PC-9 (cell line): ENCODE measurements around the gene PDZD4.

Experiments
- EZH2 ChIP-seq: fragments of 200-600 bp; sonication (generic); IDR thresholded peaks from 2 replicates; pipeline ENCODE4 v1.8.0; 2017; ENCODE audit warnings: antibody characterized with exemption, low read depth
- TF ChIP-seq, protein P1 (sequence below): fragments of 200-600 bp; sonication (generic); conservative IDR thresholded peaks from 2 replicates; pipeline ENCODE4 v1.6.1; 2017; ENCODE audit warnings: mixed run types, antibody characterized with exemption, mild to moderate bottlenecking, moderate library complexity

DNA sequence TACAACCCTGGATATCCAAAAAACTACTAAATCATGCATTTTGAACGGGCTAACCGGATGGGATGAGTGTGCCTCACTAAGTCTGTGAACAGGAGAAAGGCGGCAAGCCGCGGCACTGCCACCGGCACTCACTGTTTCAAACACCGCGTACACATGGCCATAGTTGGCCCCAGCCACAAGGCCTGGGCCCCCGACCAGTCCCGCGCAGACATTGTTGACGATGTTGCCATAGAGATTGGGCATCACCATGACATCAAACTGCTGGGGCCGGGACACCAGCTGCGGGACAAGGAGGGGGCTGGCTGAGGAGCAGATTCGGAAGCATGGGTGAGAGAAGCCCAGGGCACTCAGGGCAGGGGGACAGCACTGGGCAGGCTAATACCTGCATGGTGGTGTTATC is 43.7 kb downstream of the PDZD4 start:
- TF ChIP-seq, protein P1, sequence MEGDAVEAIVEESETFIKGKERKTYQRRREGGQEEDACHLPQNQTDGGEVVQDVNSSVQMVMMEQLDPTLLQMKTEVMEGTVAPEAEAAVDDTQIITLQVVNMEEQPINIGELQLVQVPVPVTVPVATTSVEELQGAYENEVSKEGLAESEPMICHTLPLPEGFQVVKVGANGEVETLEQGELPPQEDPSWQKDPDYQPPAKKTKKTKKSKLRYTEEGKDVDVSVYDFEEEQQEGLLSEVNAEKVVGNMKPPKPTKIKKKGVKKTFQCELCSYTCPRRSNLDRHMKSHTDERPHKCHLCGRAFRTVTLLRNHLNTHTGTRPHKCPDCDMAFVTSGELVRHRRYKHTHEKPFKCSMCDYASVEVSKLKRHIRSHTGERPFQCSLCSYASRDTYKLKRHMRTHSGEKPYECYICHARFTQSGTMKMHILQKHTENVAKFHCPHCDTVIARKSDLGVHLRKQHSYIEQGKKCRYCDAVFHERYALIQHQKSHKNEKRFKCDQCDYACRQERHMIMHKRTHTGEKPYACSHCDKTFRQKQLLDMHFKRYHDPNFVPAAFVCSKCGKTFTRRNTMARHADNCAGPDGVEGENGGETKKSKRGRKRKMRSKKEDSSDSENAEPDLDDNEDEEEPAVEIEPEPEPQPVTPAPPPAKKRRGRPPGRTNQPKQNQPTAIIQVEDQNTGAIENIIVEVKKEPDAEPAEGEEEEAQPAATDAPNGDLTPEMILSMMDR: no peak
- TF ChIP-seq EZH2: no peak
